Ramos (cell line): ENCODE results near the gene SLC38A5.

ENCODE experiments used
- in situ Hi-C: fragments of 300-500 bp; cut with MboI; formaldehyde crosslinking; loops from one replicate; pipeline ENCODE4 v1.14.3; 2022; ENCODE audit warnings: low sequenced_read_pairs; ENCODE audit not compliant: unreplicated experiment

Gene SLC38A5

DNA sequence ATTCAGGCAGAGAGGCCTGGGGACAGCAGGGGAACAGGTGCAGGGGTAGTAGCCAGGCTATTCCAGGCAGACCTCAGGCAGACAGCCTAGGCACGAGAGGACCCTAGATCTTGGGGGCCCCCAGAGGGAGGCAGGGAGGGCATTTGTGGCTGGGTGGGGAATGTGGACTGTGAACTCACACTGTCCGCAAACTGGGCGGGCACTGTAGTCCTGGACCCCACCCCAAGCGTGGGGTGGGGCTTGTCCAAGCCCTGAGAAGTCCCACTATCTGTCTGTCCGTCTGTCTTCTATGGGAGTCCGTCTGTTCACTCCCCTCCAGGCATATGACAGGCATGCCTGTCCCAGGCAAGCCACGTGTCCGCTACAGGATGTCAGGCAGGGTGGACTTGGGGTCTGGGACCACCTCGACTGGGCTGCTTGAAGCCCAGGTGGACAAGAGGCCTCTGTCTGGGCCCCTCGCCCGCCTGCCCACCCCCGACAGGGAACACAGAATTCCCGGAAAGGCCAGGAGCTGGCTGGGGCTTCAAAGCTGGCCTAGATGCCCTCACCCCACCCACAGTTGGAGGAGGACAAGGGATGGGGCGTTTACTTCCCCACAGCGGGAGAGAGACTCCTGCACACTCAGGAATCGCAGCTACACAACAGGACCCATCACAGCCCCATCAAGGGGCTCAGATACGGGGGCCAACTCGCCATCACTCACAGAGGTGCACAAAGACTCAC lies at the start of gene SLC38A5:
SLC38A5 (minus strand) TSS at position 151 of the 723 bp plus-strand sequence. CDS start 2,336 bp downstream, outside the sequence.
- in situ Hi-C loops = no loop called here

DNA sequence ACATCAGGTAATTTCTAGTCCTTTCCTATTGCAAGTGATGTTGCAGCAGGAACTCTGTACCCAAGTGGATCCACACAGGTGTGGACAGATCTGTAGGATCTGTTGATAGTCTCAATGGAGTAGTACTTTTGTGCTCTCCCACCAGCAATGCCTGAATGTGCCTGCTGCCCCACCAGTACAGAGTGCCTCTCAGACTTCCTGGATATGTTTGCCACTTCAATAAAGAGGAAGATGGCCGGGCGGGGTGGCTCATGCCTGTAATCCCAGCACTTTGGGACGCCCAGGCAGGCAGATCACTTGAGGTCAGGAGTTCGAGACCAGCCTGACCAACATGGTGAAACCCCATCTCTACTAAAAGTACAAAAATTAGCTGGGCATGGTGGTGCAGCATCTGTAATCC lies 49.4 kb upstream of the SLC38A5 start:
- in situ Hi-C loops = loop anchor here (25.0 kb wide), 1 partner anchor 432 kb away; no protein-coding TSS in a partner anchor

DNA sequence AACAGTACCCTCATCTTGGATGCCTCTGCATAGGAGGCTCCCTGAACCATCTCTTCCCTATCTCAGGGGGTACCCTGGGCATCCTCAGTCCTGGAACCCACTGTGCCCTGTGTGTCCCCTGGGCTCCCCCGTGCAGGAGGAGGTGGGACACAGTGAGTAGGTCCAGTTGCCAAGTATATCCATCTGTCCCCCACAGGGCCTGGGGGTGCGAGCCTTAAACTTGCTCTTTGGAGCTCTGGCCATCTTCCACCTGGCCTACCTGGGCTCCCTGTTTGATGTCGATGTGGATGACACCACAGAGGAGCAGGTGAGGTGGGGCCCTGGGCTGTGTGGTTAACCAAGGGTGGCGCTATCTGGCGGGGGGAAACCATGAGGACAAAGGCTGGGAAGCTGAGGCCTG lies 46.9 kb upstream of the SLC38A5 start:
- in situ Hi-C loops = loop anchor here (25.0 kb wide), 1 partner anchor 430 kb away; no protein-coding TSS in a partner anchor

DNA sequence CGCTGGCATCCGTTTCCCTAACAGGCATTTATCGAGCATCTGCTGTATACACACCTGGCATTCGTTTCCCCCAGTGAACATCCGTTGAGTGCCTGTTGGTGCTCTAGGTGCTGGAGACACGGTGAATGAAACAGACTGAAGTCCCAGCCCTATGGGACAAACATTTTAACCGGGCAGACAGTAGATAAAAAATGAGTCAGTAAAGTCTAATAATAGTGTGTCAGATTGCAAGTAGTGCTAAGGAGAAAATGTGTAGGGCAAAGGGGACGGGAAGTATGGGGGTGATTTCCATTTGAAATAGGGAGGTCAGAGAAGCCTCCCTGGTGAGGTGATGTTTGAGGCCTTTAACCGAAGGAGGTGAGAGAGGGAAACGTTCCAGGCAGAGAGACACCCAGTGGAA lies 46.2 kb upstream of the SLC38A5 start:
- in situ Hi-C loops = loop anchor here (25.0 kb wide), 1 partner anchor 429 kb away; no protein-coding TSS in a partner anchor

DNA sequence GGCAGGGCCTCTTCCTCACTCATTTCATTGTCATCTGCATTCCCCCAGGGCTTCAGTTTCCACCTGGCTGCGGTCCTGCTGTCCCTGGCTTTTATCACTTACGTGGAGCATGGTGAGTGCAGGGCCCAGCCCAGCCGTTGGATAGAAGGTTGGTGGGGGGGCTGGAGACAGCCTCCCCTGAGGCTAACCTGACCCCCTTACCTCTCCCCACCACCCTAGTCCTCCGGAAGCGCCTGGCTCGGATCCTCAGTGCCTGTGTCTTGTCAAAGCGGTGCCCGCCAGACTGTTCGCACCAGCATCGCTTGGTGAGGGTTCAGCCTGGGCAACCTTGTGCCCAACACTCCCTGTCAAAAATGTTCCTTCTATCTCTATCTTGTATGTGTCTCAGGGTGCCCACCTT lies 45.8 kb upstream of the SLC38A5 start:
- in situ Hi-C loops = loop anchor here (25.0 kb wide), 1 partner anchor 429 kb away; no protein-coding TSS in a partner anchor

DNA sequence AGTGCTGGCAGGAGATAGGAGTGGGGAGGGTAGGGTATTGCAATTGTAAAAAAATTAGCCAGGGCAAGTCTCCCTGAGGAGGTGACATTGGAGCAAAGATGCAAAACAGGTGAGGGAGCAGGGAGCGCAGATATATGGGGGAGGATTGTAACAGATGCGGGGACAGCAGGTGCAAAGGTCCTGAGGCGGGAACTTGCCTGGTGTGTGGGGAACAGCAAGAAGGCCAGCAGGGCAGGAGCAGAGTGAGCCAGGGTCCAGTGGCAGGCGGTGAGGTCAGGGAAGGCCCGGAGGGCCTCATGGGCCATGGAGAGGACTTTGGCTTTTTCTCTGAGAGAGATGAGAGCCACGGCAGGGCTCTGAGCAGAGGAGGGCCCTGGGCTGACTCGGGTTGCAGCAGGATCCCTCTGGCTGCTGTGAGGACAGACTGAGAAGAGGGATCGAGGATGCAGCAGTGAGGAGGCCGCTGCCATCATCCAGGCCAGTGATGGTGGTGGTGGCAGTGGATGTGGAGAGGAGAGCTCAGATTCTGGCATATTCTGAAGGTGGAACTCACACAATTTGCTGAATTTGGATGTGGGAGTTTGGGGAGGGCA lies 44.9 kb upstream of the SLC38A5 start:
- in situ Hi-C loops = loop anchor here (25.0 kb wide), 1 partner anchor 428 kb away; no protein-coding TSS in a partner anchor

DNA sequence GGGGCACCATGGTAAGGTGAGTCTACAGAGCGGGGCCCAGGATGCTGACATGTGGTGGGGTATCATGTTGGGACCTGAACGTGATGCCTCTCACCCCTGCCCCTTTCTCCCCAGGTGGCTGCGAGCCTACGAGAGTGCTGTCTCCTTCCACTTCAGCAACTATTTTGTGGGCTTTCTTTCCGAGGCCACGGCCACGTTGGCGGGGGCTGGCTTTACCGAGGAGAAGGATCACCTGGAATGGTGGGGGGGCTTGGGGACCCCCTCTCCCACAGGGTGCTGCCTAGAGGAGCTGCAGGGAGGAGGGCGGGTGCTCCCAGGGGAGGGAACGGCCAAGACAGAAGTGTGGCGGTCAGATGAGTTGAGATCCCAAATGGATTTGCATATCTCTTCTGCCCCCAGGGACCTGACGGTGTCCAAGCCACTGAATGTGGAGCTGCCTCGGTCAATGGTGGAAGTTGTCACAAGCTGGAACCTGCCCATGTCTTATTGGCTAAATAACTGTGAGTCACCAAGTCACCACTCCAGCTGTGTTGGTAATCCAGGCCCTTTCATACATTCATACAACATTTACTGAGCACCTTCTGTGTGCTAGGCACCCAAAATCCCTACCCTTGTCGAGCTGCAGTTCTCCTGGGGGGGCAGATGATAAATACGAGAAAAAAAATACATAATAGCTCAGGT lies 44.2 kb upstream of the SLC38A5 start:
- in situ Hi-C loops = loop anchor here (25.0 kb wide), 1 partner anchor 427 kb away; no protein-coding TSS in a partner anchor

DNA sequence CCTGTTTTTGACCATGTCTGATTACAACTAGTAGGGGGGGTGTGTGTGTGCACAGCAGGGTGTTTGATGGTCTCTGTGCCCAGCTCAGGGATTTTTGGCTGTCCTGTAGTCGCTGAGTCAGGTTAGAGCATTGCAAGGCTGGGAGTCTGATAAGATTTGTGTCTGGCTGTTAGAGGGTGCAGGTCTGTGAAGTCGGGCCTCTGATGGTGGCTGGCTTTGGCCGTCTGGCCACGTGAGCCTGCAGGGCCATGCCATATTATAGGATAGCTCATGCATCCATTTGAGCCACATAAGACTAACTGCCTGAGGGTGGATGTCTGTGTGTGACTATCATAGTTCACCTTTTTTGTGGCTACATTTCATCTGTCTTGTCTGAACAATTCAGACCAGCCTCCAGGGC lies 43.6 kb upstream of the SLC38A5 start:
- in situ Hi-C loops = loop anchor here (25.0 kb wide), 1 partner anchor 426 kb away; no protein-coding TSS in a partner anchor

DNA sequence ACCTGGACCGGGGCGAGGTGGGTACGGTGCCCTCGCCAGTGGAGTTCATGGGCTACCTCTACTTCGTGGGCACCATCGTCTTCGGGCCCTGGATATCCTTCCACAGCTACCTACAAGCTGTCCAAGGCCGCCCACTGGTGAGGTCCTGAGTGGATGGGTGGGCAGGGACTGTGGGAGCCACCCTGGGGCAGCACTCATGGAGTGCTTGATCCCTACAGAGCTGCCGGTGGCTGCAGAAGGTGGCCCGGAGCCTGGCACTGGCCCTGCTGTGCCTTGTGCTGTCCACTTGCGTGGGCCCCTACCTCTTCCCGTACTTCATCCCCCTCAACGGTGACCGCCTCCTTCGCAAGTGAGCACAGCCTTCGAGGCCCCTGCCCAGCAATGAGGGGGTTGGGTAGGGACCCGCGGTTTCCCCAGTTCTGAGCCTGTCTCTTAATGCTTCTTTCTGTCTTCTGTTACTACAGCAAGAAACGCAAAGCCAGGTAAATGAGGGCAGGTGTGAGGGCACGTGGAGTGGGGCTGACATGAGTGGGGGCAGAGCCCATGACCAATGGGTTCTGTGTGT lies 42.4 kb upstream of the SLC38A5 start:
- in situ Hi-C loops = loop anchor here (25.0 kb wide), 1 partner anchor 425 kb away; no protein-coding TSS in a partner anchor

DNA sequence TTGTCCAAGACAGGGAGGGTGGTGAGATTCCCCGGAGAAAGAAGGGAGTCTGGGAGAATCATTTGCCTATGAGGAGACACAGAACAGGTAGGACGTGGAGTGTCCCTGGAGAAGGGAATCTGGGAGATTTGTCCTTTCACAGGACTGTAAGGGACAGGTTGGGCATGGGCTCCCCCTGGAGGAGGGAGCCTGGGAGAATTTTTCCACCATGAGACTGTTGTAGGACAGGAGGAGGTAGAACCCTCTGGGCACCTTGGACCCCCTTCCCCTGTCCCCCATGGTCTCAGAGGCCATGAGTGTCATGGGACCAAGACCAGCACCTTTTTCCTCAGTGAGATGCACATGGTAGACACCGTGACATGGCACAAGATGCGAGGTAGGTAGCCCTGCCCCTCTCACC lies 41.5 kb upstream of the SLC38A5 start:
- in situ Hi-C loops = loop anchor here (25.0 kb wide), 1 partner anchor 424 kb away; no protein-coding TSS in a partner anchor

DNA sequence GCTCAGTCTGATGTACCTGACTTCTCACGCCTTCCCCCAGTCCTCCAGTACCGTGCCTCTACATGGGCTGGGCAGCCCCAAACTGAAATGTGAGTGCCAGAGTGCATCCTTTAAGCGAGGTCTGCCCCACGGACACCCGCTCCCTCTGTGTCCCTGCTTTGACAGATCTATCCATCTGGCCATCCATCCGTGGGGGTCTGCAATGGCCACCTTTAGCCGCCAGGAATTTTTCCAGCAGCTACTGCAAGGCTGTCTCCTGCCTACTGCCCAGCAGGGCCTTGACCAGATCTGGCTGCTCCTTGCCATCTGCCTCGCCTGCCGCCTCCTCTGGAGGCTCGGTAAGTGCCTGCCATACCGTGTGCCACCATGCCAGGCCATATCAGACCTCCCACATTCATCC lies 39.6 kb upstream of the SLC38A5 start:
- in situ Hi-C loops = loop anchor here (25.0 kb wide), 1 partner anchor 422 kb away; no protein-coding TSS in a partner anchor

DNA sequence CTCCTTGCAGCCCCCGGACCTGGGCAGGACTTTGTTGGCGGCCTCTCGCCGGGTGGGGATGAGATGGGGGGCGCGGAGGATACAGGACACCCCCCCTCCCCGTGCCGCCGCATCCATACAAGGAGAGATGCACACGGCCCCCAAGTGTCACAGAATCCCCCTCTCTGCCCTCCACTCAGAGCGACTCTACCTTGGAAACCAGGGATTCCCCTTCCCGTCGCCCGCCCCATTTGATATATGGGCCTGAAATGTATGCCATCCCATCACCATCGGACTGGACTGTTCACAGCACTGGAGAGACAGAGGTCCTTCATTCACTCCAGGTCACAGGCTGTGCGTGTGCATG lies 39.2 kb upstream of the SLC38A5 start:
- in situ Hi-C loops = loop anchor here (25.0 kb wide), 1 partner anchor 422 kb away; no protein-coding TSS in a partner anchor

DNA sequence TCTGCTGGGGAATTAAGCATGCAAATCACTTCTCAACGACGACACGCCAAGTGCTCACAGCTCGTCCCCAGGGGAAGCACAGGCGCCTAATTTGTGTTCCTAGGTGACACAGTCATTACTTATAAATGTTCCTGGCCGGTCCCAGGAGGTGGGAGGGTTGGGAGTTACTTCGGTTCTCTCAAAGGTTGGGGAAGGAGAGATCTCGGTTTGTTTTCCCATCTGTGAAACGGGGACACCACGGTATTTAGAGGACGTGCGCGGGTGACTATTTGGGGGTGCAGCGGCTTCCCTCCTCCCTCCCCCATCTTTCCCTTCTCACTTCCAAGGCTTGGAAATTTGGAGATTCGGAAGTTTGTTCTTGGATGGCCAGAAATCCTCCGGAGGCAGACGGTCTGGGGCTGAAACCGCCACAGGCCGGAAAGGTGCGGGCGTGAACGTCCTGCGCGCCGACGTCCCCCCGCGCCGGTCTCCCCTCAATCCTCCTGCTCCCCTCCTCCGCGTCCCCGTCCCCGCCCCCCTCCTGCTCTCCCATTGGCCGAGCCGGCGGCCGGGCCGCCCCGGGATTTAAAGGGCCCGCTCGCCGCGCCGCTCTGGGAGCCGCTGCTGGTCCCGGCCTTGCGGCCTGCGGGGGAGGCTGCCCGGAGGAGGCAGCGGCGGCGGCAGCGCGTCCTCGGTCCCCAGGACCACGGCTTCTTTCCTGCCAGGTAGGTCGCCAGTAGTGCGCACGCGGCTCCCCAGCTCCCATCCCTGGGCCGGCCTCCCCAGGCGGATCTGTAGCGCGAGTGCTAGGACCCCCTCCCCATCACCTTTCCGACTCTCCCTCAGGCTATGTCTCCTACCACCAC lies 38.6 kb upstream of the SLC38A5 start, which contains the start of gene PORCN:
PORCN (plus strand) TSS at position 593 of the 845 bp plus-strand sequence. CDS start 829 bp downstream, outside the sequence.
- in situ Hi-C loops = loop anchor here (25.0 kb wide), 1 partner anchor 421 kb away; no protein-coding TSS in a partner anchor

DNA sequence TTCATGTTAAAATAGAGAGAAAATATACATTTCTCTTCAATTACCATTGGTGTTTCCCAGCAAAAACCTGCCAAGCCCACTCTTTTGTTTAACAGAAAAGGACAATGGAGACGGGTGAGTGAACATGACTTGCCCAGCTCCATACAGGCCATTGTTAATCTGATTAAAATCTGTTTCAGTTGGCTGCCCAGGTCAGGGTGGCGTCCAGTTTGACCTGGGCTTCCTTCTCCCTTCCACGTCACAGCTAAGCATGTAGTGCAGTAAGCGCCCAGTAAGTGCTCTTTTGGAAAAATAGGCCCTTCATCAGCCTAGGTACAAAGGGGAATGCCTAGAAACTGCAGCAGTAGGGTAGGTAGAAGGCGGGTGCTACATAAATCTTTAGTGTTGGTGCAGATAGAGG lies 37.2 kb upstream of the SLC38A5 start:
- in situ Hi-C loops = loop anchor here (25.0 kb wide), 1 partner anchor 420 kb away; no protein-coding TSS in a partner anchor

DNA sequence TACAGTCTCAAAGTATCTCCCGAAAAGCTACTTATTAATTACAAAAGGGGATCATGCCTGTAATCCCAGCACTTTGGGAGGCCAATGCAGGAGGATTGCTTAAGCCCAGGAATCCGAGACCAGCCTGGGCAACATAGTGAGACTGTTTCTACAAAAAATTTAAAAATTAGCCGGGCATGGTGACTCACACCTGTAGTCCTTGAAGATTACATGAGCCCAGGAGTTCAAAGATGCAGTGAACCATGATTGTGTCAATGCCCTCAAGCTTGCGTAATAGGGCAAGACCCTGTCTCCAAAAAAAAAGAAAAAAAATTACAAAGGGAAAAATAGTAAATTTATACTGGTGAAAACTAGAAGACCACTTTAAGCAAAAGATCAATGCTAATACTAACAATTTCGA lies 35.4 kb upstream of the SLC38A5 start:
- in situ Hi-C loops = loop anchor here (25.0 kb wide), 1 partner anchor 418 kb away; no protein-coding TSS in a partner anchor

DNA sequence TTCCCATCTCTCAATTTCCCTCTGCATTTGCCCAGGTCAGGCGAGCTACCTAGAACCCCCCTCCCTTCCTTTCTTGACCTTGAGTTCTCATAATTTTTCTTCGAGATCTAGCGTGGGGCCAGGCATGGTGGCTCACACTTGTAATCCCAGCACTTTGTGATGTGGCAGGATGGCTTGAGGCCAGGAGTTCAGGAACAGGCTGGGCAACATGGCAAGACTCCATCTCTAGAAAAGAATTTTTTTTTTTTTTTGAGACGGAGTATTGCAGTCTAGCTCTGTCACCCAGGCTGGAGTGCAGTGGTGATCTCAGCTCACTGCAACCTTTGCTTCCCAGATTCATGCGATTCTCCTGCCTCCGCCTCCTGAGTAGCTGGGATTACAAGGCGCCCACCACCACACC lies 34.2 kb upstream of the SLC38A5 start:
- in situ Hi-C loops = loop anchor here (25.0 kb wide), 1 partner anchor 417 kb away; no protein-coding TSS in a partner anchor

DNA sequence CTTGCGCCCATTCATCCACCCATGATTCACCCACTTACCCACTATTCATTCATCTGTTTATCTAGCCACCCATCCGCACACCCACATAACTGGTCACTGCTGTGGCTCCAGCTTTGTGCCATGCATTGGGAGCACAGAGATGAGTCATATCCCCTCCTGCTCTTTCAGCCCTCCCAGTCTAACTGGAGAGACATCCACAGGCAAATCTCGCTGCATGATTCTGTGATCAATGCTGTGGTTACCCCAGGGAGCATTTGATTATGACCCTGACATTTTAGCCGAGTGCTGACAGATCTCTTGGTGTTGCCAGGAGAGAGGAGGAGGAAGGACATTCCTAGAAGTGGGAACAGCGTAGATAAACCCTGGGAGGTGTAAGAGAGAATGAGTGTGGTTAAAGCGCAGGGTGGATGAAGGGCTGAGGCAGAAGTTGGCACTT lies 28.3 kb upstream of the SLC38A5 start:
- in situ Hi-C loops = no loop called here

DNA sequence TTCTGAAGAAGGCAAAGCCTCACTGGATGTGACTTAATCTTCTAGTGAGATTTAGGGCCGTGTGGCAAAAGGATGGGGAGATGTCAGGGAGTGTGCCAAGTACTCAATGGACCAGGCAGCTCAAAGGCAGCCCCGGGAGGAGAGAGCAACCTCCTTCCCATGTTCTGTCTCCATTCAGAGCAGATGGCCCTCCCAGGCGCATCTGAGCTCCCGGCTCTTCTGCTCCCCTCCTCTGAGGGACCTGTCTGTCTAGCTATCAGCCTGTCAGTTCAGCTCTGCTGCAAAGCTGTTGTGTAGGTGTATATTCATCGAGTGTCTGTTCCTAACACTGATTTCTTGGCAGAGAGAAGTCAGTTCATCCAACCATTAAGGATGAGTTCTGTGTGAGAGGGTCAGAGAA lies 27.8 kb upstream of the SLC38A5 start:
- in situ Hi-C loops = no loop called here

DNA sequence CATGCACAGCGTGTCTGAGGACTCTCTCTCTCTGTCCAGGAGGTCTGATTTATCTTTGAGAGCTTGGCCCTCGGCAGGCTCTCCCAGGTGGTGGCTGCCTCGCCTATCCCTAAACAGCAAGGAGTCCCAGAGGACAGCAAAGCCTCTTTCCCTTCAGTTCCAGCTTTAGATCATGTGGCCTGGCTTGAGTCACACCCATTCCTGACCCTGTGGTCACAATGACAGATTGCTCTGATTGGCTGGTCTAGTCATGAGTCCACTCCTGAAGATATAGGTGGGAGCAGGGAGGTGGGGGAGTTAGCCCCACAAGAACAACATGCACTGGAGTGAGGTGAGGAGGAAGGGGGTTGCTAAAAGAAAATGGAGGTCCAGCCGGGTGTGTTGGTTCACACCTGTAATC lies 26.6 kb upstream of the SLC38A5 start:
- in situ Hi-C loops = no loop called here
